DMS114 treated with DMSO at 0.1 percent for 48 hours (cell line): Measurements from ENCODE around the gene ADCY5.

Experiments
- DNase-seq: peaks from one replicate; lab custom pipeline; 2025; ENCODE audit not compliant: unreplicated experiment; lab: John Stamatoyannopoulos, UW

ADCY5 gene

GRCh38 chr3:123292321-123293310 is 156.3 kb downstream of the ADCY5 start:
- DNase-seq: no peak

GRCh38 chr3:123291404-123291803 is 157.5 kb downstream of the ADCY5 start:
- DNase-seq: no peak

GRCh38 chr3:123290962-123291361 is 157.9 kb downstream of the ADCY5 start:
- no peak for DNase-seq

DNA sequence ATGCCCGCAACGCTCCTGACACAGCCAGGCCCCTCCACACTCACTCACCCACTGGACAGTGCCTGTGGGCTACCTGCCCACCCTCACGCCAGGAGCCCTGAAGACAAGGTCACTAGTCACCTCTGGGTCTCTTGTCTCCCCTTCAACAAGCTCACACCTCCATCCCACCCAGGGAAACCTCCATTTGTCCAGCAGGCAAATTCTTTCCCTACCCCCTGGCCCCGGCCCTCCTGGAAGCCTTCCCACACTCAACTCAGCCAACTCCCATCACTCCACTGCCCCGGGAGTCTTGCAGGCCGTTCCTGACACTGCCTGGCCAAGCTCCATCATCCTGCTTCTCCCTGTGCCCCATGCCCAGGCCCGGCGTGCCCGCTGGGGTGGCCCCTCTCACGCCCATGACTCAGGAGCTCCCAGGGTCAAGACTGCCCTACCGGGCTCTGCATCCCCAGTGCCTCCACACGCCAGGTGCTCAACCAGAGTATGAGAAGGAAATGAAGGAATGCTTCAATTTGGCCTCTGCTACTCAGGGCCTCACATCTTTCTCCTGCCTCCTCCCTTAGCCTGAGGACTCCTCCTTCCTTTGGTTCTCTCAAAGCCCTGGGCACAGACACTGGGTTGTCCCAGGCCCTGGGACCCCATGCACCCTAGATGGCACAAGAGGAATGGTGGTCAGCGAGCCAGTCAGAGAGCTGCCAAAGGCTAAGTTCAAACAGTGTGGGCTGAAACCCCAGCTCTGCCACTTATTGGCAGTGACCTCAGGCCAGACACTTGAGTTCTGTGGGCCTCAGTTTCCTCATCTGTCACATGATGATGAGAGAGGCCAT is 158.6 kb downstream of the ADCY5 start:
- DNase-seq: no peak

- no peak for DNase-seq
Observed at GRCh38 chr3:123289391-123290106, 159.3 kb downstream of the ADCY5 start.

GRCh38 chr3:123287962-123288302 is 161.0 kb downstream of the ADCY5 start:
- DNase-seq: no peak

GRCh38 chr3:123287051-123287961 is 161.6 kb downstream of the ADCY5 start:
- no peak for DNase-seq

DNA sequence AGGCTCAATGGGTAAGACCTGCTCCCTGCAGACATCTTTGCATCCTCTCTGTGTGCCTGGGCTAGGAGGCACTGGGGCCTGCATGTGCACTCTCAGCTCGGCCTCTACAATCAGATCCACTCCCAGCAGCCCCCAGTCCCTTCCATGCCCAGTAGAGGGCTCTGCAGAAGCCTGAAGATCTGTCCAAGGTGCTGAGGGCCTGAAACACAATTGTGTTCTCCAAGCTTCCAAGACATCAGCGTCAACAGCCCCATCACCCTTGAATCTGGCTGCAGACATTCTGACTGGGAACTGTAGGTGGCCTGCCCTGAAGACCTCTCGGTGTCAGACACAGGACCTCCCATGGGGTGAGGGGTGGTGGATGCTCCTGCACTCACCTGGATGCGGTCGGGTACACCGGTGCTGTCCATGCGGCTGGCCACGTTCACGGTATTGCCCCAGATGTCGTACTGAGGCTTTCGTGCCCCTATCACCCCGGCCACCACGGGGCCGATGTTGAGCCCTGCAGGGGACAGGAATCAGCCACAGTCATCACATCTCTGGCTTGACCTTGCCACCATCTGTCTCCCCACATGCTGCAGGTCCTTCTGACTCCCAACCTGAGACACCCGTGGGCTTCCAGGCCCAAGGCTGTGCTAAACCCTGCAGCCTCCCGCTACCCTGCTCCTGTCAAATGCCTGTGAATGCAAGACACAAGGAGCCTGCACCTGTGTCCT is 162.4 kb downstream of the ADCY5 start:
- DNase-seq: no peak

GRCh38 chr3:123285931-123286307 is 163.0 kb downstream of the ADCY5 start:
- DNase-seq: no peak

GRCh38 chr3:123285479-123285878 is 163.4 kb downstream of the ADCY5 start:
- no peak for DNase-seq

GRCh38 chr3:123285066-123285465 is 163.8 kb downstream of the ADCY5 start:
- no peak for DNase-seq

GRCh38 chr3:123284399-123285010 is 164.4 kb downstream of the ADCY5 start:
- no peak for DNase-seq

DNA sequence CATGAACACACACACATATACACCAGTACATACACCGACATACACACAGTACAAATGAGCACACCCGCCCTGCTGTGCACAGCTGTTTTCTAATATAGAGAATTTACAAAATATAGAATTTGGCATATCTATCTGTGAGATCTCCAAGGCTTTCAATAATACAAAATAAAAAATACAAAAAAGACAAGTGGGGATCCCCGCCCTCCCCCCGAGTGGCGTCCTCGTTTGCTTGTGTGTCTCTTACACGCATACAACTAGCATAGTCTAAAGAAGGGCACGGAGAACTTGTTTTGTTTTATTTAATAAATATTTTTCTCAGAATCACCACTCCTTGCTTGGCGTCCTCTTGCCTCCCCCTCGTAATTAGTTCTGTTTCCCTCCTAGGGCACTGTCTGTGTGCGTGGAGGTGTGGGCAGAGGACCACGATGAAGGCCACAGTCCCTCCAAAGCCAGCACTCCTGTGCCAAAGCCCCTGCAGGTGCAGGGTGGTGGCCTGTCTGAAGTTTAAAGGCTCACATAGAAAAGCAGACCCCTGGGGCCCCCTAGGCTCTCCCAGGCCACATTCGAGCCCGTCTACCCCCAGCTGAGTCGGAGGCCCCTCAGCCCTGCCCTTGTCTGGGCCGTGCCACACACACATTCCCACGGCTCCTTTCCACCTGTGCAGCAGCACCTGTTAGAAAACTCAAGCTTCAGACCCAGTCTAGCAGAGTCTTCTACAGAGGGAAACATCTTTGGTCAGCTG is 165.1 kb downstream of the ADCY5 start:
- DNase-seq: no peak

- no peak for DNase-seq
Observed at GRCh38 chr3:123283074-123283473, 165.8 kb downstream of the ADCY5 start.

DNA sequence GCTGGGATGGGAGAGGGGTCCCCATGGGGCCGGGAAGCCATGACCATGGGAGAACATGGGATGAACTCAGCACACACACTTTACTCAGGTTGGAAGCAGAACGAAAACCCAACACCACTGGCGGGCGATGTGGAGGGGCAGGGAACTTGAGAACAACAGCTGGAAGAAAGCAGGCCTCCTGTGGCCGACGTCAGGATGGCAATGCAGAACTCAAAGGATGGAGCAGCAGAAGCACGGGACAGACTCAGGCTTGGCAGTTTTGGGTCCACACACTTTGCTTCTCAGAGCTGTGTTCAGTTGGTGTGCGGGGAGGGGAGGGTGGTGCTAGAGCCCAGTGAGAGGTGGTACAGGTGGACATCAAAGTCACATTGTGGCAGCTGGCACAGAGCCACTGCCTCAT is 166.4 kb downstream of the ADCY5 start:
- no peak for DNase-seq

GRCh38 chr3:123281929-123282328 is 167.0 kb downstream of the ADCY5 start:
- no peak for DNase-seq

GRCh38 chr3:123281406-123281805 is 167.5 kb downstream of the ADCY5 start:
- no peak for DNase-seq

- DNase-seq: no peak
Observed at GRCh38 chr3:123279121-123279520, 169.8 kb downstream of the ADCY5 start.

GRCh38 chr3:123278446-123278845 is 170.4 kb downstream of the ADCY5 start:
- DNase-seq: no peak
